PC-9 (cell line): ENCODE data around the gene CLBA1.

Source experiments
- CTCF ChIP-seq: fragments of 200-600 bp; sonication (generic); conservative IDR thresholded peaks from 2 replicates; pipeline ENCODE4 v1.6.1; 2017; ENCODE audit warnings: mixed run types, antibody characterized with exemption, mild to moderate bottlenecking, moderate library complexity
- EZH2 ChIP-seq: fragments of 200-600 bp; sonication (generic); IDR thresholded peaks from 2 replicates; pipeline ENCODE4 v1.8.0; 2017; ENCODE audit warnings: antibody characterized with exemption, low read depth

- no peak for TF ChIP-seq CTCF
- TF ChIP-seq EZH2, result no peak
Measured at GRCh38 chr14:104938436-104938835, 47.2 kb upstream of the CLBA1 start.
